CD8-positive, alpha-beta memory T cell (primary cell): ENCODE results near the gene TIGD2. TPM values are rescaled to one million over a fixed set of nuclear protein-coding genes. Genes with fewer than 3 reads are reported as not detected.

ENCODE experiments used
- polyA plus RNA-seq: library from polyadenylated mRNA; unstranded; fragments of 300-500 nt; fragmentation: Illumina TruSeq; gene quantifications from one replicate; pipeline ENCODE4 v1.2.3, GENCODE V29; 2021
- total RNA-seq, 2 experiments: library from RNA; stranded (reverse); gene quantifications; one replicate each; pipeline ENCODE4 v1.2.3, GENCODE V29; 2021

TIGD2 gene
- total and polyA plus RNA-seq, 3 experiments from 2014 or later = 3.2 to 4.4 (median 4.1) TPM

Other genes with a start within 250 kb of the TIGD2 start
- gene FAM13A, start 54.3 kb upstream of the TIGD2 start, total RNA-seq = 1 to 10 TPM; 1.4 TPM
- gene FAM13A, start 54.3 kb upstream of the TIGD2 start, polyA plus RNA-seq = 1.6 TPM
- gene GPRIN3, start 196.3 kb downstream of the TIGD2 start, total RNA-seq = 10 to 100 TPM; 15.6 to 16.2 TPM
- gene GPRIN3, start 196.3 kb downstream of the TIGD2 start, polyA plus RNA-seq = 16.5 TPM